Left lung (tissue), 10 donors: ENCODE data around the gene SNX9. TPM values are rescaled to one million over a fixed set of nuclear protein-coding genes. Genes with fewer than 3 reads are reported as not detected.

Source experiments
- ATAC-seq: fragments of 200-7000 bp; cut with Tn5 transposase; one replicate; pipeline ENCODE4 v1.9.1; 2020; ENCODE audit warnings: moderate library complexity
- DNase-seq, 4 donors: peaks; one replicate each; pipeline ENCODE4 v3.0.0-alpha.2; 2013 to 2020
- H3K27ac ChIP-seq, 2 donors: fragments of 200-600 bp; sonication (generic) in 1 of 2; one replicate each; pipeline versions ENCODE4 v1.5.0 to v1.8.0; 2020 to 2021
- H3K27me3 ChIP-seq, 2 donors: fragments of 200-600 bp; sonication (generic) in 1 of 2; one replicate each; pipeline versions ENCODE4 v1.5.0 to v1.8.0; 2020 to 2021
- H3K36me3 ChIP-seq, 2 donors: fragments of 200-600 bp; sonication (generic) in 1 of 2; one replicate each; pipeline versions ENCODE4 v1.5.0 to v1.8.0; 2020 to 2021
- H3K4me1 ChIP-seq, 2 donors: fragments of 200-600 bp; one replicate each; pipeline ENCODE4 v1.8.0; 2021
- H3K4me3 ChIP-seq, 2 donors: fragments of 200-600 bp; sonication (generic) in 1 of 2; one replicate each; pipeline versions ENCODE4 v1.5.0 to v1.8.0; 2020 to 2021; ENCODE audit warnings: mild to moderate bottlenecking in 1 of 2
- H3K9me3 ChIP-seq, 2 donors: fragments of 200-600 bp; sonication (generic) in 1 of 2; one replicate each; pipeline versions ENCODE4 v1.5.0 to v1.8.0; 2020 to 2021
- intact Hi-C, 2 donors: fragments of 100-400 bp; cut with DNase I; formaldehyde crosslinking; loops; one replicate each; pipeline versions ENCODE4 v1.11.2 to v1.14.2; 2022
- polyA plus RNA-seq, 6 donors: library from polyadenylated mRNA; unstranded; fragments of 120-200 nt; gene quantifications; one replicate each; pipeline ENCODE4 v1.2.1, GENCODE V29; 2013; ENCODE audit not compliant: insufficient read length in 6 of 6
- total RNA-seq, 2 donors: library from RNA; stranded (reverse); fragmentation: NEBNext Ultra II Directional; extraction: Animal tissue kit (Norgen Biotek cat#: 25700); gene quantifications; one replicate each; pipeline ENCODE4 v1.2.1, GENCODE V29; 2021
- TF ChIP-seq, protein P1 (sequence below), 2 donors: fragments of 200-600 bp; sonication (generic) in 1 of 2; IDR thresholded peaks; one replicate each; pipeline versions ENCODE4 v1.5.0 to v1.8.0; 2021; ENCODE audit warnings: antibody characterized with exemption in 2 of 2
- donor health status: DM: no; HTN: yes; CAD: no.
- donor health status: DM: no; HTN: no; CAD: no.

SNX9 gene
- total and polyA plus RNA-seq, 8 donors, result 23.5 to 44.4 (median 38.4) TPM

DNA sequence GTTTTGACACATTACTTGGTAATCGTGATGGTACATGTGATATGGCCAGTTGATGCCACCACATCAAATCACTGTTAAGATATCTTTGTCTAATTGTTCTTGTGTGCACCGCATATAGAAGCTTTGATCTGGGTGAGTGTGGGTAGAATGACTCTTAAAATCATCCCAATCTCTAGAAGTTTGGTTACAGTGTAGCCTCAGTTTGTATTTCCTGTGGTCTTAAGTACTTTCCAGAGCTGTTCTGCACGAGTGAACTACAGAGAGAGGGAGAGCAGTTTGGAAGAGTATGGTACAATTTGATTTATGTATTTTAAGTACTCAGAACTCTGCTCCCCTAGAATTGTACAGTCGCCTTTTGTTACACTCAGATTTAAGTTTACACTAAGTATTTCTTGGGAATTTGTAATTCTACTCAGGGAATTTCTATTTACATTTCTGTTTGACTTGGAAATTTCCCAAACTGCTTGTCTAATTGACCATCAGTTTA lies 37.5 kb downstream of the SNX9 start:
- Histone ChIP-seq H3K4me1 (peaks cover 9 to 19% of the 10 kb centered on the region in 2 donors), H3K27ac (no peak overlapping the region), H3K27me3 (no peaks in the 10 kb centered on the region), H3K9me3 (no peaks in the 10 kb centered on the region), H3K36me3 (no peaks in the 10 kb centered on the region), H3K4me3 (no peak overlapping the region)
- ATAC-seq (peak; percentile 19), DNase-seq (no peak)
- intact Hi-C loops, result no loop called here
- TF ChIP-seq, protein P1, sequence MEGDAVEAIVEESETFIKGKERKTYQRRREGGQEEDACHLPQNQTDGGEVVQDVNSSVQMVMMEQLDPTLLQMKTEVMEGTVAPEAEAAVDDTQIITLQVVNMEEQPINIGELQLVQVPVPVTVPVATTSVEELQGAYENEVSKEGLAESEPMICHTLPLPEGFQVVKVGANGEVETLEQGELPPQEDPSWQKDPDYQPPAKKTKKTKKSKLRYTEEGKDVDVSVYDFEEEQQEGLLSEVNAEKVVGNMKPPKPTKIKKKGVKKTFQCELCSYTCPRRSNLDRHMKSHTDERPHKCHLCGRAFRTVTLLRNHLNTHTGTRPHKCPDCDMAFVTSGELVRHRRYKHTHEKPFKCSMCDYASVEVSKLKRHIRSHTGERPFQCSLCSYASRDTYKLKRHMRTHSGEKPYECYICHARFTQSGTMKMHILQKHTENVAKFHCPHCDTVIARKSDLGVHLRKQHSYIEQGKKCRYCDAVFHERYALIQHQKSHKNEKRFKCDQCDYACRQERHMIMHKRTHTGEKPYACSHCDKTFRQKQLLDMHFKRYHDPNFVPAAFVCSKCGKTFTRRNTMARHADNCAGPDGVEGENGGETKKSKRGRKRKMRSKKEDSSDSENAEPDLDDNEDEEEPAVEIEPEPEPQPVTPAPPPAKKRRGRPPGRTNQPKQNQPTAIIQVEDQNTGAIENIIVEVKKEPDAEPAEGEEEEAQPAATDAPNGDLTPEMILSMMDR (IDR thresholded peaks at IDR 0.05), result no peak

- DNase-seq, result no peak
- H3K27ac ChIP-seq, result no peak overlapping the region
- intact Hi-C loops, result no loop called here
- no peaks in the 10 kb centered on the region for H3K36me3 ChIP-seq
- no peaks in the 10 kb centered on the region for H3K9me3 ChIP-seq
- no peaks in the 10 kb centered on the region for H3K27me3 ChIP-seq
- ATAC-seq, result no peak
- no peak overlapping the region for H3K4me3 ChIP-seq
- peaks cover 9 to 19% of the 10 kb centered on the region in 2 donors for H3K4me1 ChIP-seq
- TF ChIP-seq, protein P1 (IDR thresholded peaks at IDR 0.05), result no peak
Observed at GRCh38 chr6:157861184-157861583, 38.1 kb downstream of the SNX9 start.

DNA sequence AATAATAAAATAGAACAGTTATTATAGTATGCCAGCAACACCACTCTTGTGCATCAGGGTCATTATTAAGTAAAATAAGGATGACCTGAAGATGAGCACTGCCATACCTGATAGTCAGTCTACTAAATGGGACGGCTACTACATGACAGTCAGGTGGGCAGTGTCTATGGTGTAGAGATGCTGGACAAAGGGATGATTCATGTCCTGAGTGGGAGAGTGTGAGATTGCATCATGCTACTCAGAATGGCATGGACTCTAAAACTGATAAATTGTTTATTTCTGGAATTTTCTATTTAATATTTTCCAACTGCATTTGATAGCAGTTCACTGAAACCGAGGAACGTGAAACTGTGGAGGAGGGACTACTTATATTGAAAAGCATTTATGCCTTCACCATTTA lies 38.8 kb downstream of the SNX9 start:
- Histone ChIP-seq H3K4me1 (peaks cover 9 to 19% of the 10 kb centered on the region in 2 donors), H3K36me3 (no peaks in the 10 kb centered on the region), H3K4me3 (no peak overlapping the region), H3K27me3 (no peaks in the 10 kb centered on the region), H3K27ac (no peak overlapping the region), H3K9me3 (no peaks in the 10 kb centered on the region)
- no peak for DNase-seq
- intact Hi-C loops, result no loop called here
- peak; percentile 18 for ATAC-seq
- TF ChIP-seq, protein P1 (IDR thresholded peaks at IDR 0.05), result no peak

GRCh38 chr6:157862706-157863105 lies 39.7 kb downstream of the SNX9 start:
- no peak for ATAC-seq
- intact Hi-C loops, result no loop called here

GRCh38 chr6:157864185-157864761 lies 41.2 kb downstream of the SNX9 start:
- H3K4me3 ChIP-seq, result no peak overlapping the region
- H3K27ac ChIP-seq, result no peak overlapping the region
- H3K27me3 ChIP-seq, result no peaks in the 10 kb centered on the region
- peaks cover 0 to 2% of the 10 kb centered on the region in 2 donors for H3K36me3 ChIP-seq
- no peak for ATAC-seq
- no peaks in the 10 kb centered on the region for H3K9me3 ChIP-seq
- peaks cover 9 to 27% of the 10 kb centered on the region in 2 donors for H3K4me1 ChIP-seq
- no peak for DNase-seq
- intact Hi-C loops, result no loop called here
- TF ChIP-seq, protein P1 (IDR thresholded peaks at IDR 0.05), result no peak

More at GRCh38 chr6:157862706-157863105, 39.7 kb downstream of the SNX9 start:
- TF ChIP-seq, protein P1 (IDR thresholded peaks at IDR 0.05), result no peak
- H3K9me3 ChIP-seq, result no peaks in the 10 kb centered on the region
- no peak for DNase-seq
- H3K27ac ChIP-seq, result no peak overlapping the region
- no peak overlapping the region for H3K4me3 ChIP-seq
- peaks cover 9 to 25% of the 10 kb centered on the region in 2 donors for H3K4me1 ChIP-seq
- H3K36me3 ChIP-seq, result no peaks in the 10 kb centered on the region
- no peaks in the 10 kb centered on the region for H3K27me3 ChIP-seq
